Measurements from ENCODE around the gene LGALS14.

Gene LGALS14

DNA sequence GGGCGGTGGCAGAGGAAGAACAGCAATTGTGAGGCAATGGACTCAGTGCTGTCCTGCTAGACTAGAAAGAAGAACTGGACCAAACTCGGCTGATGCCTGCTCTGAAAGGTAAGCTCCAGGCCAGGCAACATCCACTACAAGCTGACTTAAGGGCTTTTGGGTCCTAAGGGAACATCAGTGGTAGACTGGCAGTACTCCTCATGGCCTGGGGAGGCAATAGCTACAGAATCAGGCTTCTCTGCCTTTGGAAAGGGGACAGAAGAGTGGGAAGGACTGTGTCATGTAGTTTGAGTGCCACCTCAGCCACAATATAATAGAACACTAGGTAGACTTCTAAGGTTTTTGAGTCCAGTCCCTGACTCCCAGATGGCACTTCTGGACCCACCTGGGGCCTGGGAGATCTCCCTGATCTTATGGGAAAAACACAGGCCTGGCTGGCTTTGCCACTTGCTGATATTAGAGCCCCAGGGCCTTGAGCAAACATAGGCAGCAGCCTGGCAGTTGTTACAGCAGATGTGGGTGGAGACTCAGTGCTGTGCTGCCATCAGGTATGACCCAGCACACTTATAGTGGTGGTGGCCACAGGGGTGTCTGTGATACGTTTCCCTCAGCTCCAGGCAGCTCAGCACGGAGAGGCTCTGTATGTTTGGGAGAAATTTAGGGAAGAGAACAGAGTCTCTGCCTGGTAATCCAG, 42.7 kb downstream of the LGALS14 start:
- DNase-seq (ENCODE audit: low spot score): no peak

DNA sequence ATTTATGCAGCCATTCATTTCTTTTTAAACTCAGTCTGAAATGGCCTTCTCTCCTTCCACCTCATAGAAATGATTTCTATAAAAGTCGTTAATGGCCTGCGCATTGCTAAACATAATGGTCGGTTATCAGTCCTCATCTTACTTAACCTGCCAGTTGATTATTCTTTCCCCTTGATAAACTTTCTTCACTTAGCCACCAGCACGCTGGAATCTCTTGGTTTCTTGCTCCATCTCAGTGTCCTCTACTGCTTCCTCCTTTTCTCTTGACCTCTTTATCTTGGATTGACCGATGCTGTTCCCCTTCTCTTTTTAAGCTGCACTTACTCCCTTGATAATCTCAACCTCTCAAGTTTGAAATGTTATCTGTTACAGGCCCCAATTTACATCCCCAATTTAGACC, 45.7 kb downstream of the LGALS14 start:
- DNase-seq (ENCODE audit: low spot score): no peak

DNA sequence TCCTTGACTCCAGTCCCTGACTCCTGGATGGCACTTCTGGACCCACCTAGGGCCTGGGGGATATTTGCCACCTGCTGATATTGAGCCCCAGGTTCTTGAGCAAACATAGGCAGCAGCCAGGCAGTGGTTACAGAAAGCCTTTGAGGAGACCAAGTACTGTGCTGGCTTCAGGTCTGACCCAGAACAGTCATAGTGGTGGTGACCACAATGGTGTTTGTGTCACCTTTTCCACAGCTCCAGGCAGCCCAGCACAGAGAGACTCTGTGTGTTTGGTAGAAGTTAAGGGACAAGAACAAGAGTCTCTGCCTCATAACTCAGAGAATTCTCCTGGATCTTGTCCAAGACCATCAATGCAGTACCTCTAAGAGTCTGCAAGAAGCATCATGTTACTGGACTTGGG, 48.1 kb downstream of the LGALS14 start:
- DNase-seq (ENCODE audit: low spot score): no peak

DNA sequence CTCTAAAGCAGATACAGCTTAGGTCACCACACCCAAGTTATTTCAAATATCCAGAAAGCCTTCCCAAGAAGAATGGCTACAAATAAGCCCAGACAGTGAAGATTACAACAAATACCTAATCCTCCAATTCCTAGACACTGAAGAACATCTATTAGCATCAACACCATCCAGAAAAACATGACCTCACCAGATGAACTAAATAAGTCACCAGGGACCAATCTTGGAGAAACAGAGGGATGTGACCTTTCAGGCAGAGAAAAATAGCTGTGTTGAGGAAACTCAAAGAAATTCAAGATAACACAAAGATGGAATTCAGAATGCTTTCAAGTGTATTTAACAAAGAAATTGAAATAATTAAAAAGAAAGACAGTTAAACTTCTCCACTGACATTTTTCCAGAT, 48.5 kb downstream of the LGALS14 start:
- no peak for DNase-seq (ENCODE audit: low spot score)

DNA sequence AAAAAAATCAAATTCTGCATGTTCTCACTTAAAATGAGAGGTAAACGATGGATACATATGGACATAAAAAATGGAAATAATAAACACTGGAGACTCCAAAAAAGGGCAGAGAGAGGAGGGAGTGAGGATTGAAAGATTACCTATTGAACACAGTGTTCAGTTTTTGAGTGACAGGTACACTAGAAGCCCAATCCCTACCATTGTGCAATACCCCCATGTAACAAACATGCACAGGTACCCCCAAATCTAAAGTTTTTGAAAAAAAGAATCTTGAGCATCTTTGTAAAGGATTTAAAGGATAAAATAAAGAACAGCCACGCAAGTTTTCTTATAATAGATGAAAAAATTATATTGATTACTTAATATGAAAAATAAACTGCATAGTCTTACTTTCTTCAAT, 50.3 kb downstream of the LGALS14 start:
- no peak for DNase-seq (ENCODE audit: low spot score)

DNA sequence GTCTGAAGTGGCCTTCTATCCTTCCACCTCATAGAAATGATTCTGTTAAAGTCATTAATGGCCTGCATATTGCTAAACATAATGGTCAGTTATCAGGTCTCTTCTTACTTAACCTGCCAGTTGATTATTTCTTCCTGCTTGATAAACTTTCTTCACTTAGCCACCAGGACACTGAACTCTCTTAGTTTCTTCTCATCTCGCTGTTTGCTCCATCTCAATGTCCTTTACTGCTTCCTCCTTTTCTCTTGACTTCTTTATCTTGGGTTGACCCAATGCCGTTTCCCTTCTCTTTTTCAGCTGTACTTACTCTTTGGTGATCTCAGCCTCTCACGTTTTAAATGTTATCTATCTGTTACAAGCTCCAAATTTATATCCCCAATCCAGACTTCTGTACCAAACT, 50.7 kb downstream of the LGALS14 start:
- DNase-seq (ENCODE audit: low spot score): no peak
